Pancreas (tissue), 10 donors: ENCODE measurements around the gene TEX9. TPM values are rescaled to one million over a fixed set of nuclear protein-coding genes. Genes with fewer than 3 reads are reported as not detected.
"Not testable (repeated sequence)": the region's sequence is repeated elsewhere in the genome, so short reads cannot be mapped to it uniquely, and the experiment has no call there.

Experiments
- ATAC-seq, 4 donors: fragments of 200-7000 bp; cut with Tn5 transposase; one replicate each; pipeline versions ENCODE4 v1.8.0 to v1.9.1; 2020; ENCODE audit warnings: mild to moderate bottlenecking in 4 of 4, moderate library complexity in 4 of 4
- DNase-seq, 6 donors: peaks; one replicate each; pipeline ENCODE4 v3.0.0-alpha.2; 2020
- FAIRE-seq: peaks from 2 replicates; lab custom pipeline; 2012; peaks lifted over from hg19 to GRCh38; lab: Jason Lieb, UNC
- H3K27ac ChIP-seq, 4 donors: fragments of 200-600 bp; sonication (generic); 1 replicate in 3 of 4; 2 replicates in 1 of 4; pipeline versions ENCODE4 v1.5.0 to v1.8.0; 2020
- H3K27me3 ChIP-seq, 4 donors: fragments of 200-600 bp; one replicate each; pipeline ENCODE4 v1.8.0; 2021
- H3K36me3 ChIP-seq, 3 donors: fragments of 200-600 bp; sonication (generic) in 1 of 3; one replicate each; pipeline versions ENCODE4 v1.5.0 to v1.8.0; 2020 to 2021
- H3K4me1 ChIP-seq, 3 donors: fragments of 200-600 bp; one replicate each; pipeline ENCODE4 v1.8.0; 2021
- H3K4me3 ChIP-seq, 4 donors: fragments of 200-600 bp; sonication (generic) in 2 of 4; one replicate each; pipeline versions ENCODE4 v1.5.0 to v1.8.0; 2020 to 2021
- H3K9me3 ChIP-seq, 4 donors: fragments of 200-600 bp; one replicate each; pipeline ENCODE4 v1.8.0; 2021
- WGBS, 2 donors: extraction: QIAGEN DNeasy Blood & Tissue Kit; methylation state at CpG; one replicate each; pipeline ENCODE4 v1.1.7; 2013; 5-methylcytosine and 5-hydroxymethylcytosine counted together
- intact Hi-C, 3 donors: fragments of 100-400 bp; cut with DNase I; formaldehyde crosslinking; loops; one replicate each; pipeline versions ENCODE4 v1.11.1 to v1.14.2; 2022
- polyA plus RNA-seq, 2 donors: library from polyadenylated mRNA; stranded (reverse); fragments of 200-250 nt; gene quantifications; one replicate each; pipeline ENCODE4 v1.2.3, GENCODE V29; 2013
- total RNA-seq, 6 donors: library from RNA; stranded (reverse); fragmentation: NEBNext Ultra II Directional in 4 of 6; extraction: Animal tissue kit (Norgen Biotek cat#: 25700) in 4 of 6; gene quantifications; one replicate each; pipeline versions ENCODE4 v1.2.1 to v1.2.4, GENCODE V29; 2021 to 2023
- TF ChIP-seq, protein P1 (sequence below), 4 donors: fragments of 200-600 bp; sonication (generic) in 3 of 4; IDR thresholded peaks; one replicate each; pipeline versions ENCODE4 v1.5.0 to v1.8.0; 2021; ENCODE audit warnings: antibody characterized with exemption in 4 of 4
- donor health status: healthy with polysubstance abuse.
- donor health status: DM: no; HTN: no; CAD: no; lungs with moderate emphysema.
- donor health status: DM: no; HTN: no; CAD: no.
- donor health status: control.
- donor health status: control.
- donor health status: Bipolar disorder and iron deficiency.
- donor health status: DM: yes; HTN: yes; CAD: no.
- donor health status: DM: no; HTN: no; CAD: no.
- donor health status: DM: no; HTN: no; CAD: no.
- donor health status: DM: yes; HTN: yes; CAD: no.

Gene TEX9
- total and polyA plus RNA-seq, 8 donors = 1.6 to 9.3 (median 4.7) TPM

DNA sequence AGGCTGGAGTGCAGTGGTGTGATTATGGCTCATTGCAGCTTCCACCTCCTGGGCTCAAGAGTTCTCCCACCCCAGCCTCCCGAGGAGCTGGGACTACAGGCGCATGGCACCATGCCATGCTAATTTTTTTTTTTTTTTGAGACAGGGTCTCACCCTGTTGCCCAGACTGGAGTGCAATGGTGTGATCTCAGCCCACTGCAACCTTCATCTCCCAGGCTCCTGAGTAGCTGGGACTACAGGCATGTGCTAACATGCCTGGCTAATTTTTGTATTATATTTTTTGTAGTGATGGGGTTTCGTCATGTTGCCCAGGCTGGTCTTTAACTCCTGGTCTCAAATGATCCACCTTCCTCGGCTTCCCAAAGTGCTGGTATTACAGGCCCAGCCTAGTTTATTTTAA lies 4.0 kb downstream of the TEX9 start:
- Histone ChIP-seq H3K27ac (no peak overlapping the region), H3K9me3 (no peaks in the 10 kb centered on the region), H3K27me3 (no peaks in the 10 kb centered on the region), H3K36me3 (no peaks in the 10 kb centered on the region), H3K4me1 (no peaks in the 10 kb centered on the region), H3K4me3 (no peak overlapping the region)
- intact Hi-C loops = no loop called here
- DNase-seq (no peak), FAIRE-seq (no peak), ATAC-seq (no peak)
- 87% methylated on average over 4 of the region's 4 CpGs for WGBS, 2 donors
- TF ChIP-seq, protein P1, sequence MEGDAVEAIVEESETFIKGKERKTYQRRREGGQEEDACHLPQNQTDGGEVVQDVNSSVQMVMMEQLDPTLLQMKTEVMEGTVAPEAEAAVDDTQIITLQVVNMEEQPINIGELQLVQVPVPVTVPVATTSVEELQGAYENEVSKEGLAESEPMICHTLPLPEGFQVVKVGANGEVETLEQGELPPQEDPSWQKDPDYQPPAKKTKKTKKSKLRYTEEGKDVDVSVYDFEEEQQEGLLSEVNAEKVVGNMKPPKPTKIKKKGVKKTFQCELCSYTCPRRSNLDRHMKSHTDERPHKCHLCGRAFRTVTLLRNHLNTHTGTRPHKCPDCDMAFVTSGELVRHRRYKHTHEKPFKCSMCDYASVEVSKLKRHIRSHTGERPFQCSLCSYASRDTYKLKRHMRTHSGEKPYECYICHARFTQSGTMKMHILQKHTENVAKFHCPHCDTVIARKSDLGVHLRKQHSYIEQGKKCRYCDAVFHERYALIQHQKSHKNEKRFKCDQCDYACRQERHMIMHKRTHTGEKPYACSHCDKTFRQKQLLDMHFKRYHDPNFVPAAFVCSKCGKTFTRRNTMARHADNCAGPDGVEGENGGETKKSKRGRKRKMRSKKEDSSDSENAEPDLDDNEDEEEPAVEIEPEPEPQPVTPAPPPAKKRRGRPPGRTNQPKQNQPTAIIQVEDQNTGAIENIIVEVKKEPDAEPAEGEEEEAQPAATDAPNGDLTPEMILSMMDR (IDR thresholded peaks at IDR 0.05) = no peak

DNA sequence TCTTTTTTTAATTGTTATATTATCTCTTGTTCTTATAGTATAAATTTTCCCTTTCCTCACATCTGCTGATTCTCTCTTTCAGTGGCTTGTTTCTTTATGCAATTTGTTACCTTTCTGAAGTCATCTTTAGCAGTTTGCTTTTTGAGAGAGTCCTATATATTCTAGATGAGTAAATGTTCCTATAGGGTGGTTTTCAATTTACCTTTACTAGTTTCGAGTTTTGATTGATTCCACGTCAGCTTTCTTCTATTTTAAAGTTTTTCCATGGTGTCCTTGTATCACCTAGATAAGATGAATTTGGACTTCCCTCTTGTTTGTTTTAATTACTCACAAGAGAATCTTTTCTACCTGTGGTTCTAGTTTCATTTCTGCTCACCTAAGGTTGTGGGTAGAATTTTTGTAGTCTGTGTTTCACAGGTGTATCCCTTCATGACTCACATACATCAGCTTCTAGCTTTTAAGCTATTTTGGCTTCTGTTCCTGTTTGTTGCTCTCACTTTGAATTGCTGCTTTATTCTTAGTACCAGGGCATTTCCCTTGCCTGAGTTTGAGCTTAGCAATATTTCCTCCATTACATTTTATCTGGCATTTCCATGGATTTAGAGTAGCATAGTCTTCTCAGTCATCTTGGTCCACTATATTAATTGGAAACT lies 6.4 kb downstream of the TEX9 start:
- FAIRE-seq (no peak), DNase-seq (no peak), ATAC-seq (peak in 2 of 4 donors; percentile 46 to 54)
- Histone ChIP-seq H3K9me3 (no peaks in the 10 kb centered on the region), H3K36me3 (no peaks in the 10 kb centered on the region), H3K27ac (no peak overlapping the region), H3K27me3 (no peaks in the 10 kb centered on the region), H3K4me3 (no peak overlapping the region), H3K4me1 (no peaks in the 10 kb centered on the region)
- 15 to 32% methylated on average over 2 of the region's 2 CpGs for WGBS, 2 donors
- TF ChIP-seq, protein P1 (IDR thresholded peaks at IDR 0.05) = no peak
- intact Hi-C loops = no loop called here

- WGBS, 2 donors = 95 to 97% methylated on average over 2 of the region's 2 CpGs
- H3K36me3 ChIP-seq, intact Hi-C loops, H3K4me3 ChIP-seq, H3K27ac ChIP-seq, ATAC-seq, H3K4me1 ChIP-seq, DNase-seq, H3K27me3 ChIP-seq, FAIRE-seq, H3K9me3 ChIP-seq: not testable (repeated sequence)
These were observed 9.5 kb downstream of the TEX9 start for GRCh38 chr15:56374693-56375092.

DNA sequence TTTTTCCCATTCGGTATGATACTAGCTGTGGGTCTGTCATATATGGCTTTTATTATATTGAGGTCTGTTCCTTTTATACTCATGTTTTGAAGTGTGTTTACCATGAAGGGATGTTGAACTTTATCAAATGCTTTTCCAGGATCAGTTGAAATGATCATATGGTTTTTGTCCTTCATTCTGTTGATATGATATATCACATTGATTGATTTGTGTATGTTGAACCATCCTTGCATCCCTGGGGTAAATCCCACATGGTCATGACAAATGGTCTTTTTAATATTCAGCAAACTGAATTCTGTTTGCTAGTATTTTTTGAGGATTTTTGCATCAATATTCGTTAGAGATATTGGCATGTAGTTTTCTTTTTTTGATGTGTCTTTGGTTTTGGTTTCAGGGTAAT lies 12.6 kb downstream of the TEX9 start:
- H3K9me3 ChIP-seq, FAIRE-seq, ATAC-seq, intact Hi-C loops, H3K27me3 ChIP-seq, H3K4me1 ChIP-seq, H3K4me3 ChIP-seq, H3K27ac ChIP-seq, DNase-seq, H3K36me3 ChIP-seq: not testable (repeated sequence)
- 93 to 95% methylated on average over 2 of the region's 2 CpGs for WGBS, 2 donors

DNA sequence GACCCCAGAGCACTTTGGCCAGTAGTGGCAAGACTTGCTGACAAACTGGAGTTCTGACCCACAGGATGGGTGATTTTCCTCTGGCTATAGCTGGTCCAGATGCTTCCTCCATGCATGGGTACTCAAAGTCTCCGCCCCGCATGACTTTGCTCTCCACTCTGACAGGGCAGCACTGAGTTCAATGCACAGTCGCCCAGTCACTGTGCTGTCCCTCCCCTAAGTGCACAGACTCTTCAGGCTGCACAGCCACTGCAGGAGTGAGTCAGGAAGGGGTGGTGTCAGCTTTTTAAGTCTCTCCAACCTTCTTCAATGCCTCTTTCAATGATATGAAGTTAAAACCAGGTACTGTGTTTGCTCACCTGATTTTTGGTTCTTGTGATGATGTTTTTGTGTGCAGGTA lies 17.8 kb downstream of the TEX9 start:
- ATAC-seq (no peak), DNase-seq (no peak), FAIRE-seq (no peak)
- Histone ChIP-seq H3K4me1 (no peaks in the 10 kb centered on the region), H3K4me3 (no peak overlapping the region), H3K36me3 (no peaks in the 10 kb centered on the region), H3K27me3 (no peaks in the 10 kb centered on the region), H3K9me3 (no peaks in the 10 kb centered on the region), H3K27ac (no peak overlapping the region)
- WGBS, 2 donors = 93% methylated on average over 3 of the region's 3 CpGs
- intact Hi-C loops = no loop called here
- TF ChIP-seq, protein P1 (IDR thresholded peaks at IDR 0.05) = no peak

GRCh38 chr15:56385908-56386307 lies 20.7 kb downstream of the TEX9 start:
- intact Hi-C loops = no loop called here
- Histone ChIP-seq H3K4me1 (no peaks in the 10 kb centered on the region), H3K9me3 (no peaks in the 10 kb centered on the region), H3K27me3 (no peaks in the 10 kb centered on the region), H3K27ac (no peak overlapping the region), H3K4me3 (no peak overlapping the region), H3K36me3 (no peaks in the 10 kb centered on the region)
- TF ChIP-seq, protein P1 (IDR thresholded peaks at IDR 0.05) = no peak
- FAIRE-seq (no peak), ATAC-seq (no peak), DNase-seq (no peak)
- WGBS, 2 donors = 81 to 88% methylated on average over 3 of the region's 3 CpGs
